Smooth muscle cell (in vitro differentiated cells): ENCODE measurements around the gene CLEC16A. TPM values are rescaled to one million over a fixed set of nuclear protein-coding genes. Genes with fewer than 3 reads are reported as not detected.

ENCODE experiments used
- DNase-seq: peaks from one replicate; lab custom pipeline; 2025; ENCODE audit not compliant: unreplicated experiment; lab: John Stamatoyannopoulos, UW
- H2AFZ ChIP-seq: fragments of 200-600 bp; sonication (generic); 2 replicates; pipeline ENCODE4 v1.6.0; 2016; ENCODE audit warnings: antibody characterized with exemption, low read depth, mild to moderate bottlenecking
- H3F3A ChIP-seq: fragments of 200-600 bp; sonication (generic); 2 replicates; pipeline ENCODE4 v1.6.0; 2017; ENCODE audit warnings: antibody characterized with exemption, low read depth
- H3K27ac ChIP-seq: fragments of 200-600 bp; sonication (generic); 2 replicates; pipeline ENCODE4 v1.5.1; 2016; ENCODE audit warnings: low read depth, mild to moderate bottlenecking
- H3K27me3 ChIP-seq: fragments of 200-600 bp; sonication (generic); 2 replicates; pipeline ENCODE4 v1.6.1; 2016; ENCODE audit warnings: low read depth, mild to moderate bottlenecking
- H3K36me3 ChIP-seq: fragments of 200-600 bp; sonication (generic); 2 replicates; pipeline ENCODE4 v1.5.1; 2016; ENCODE audit warnings: low read depth
- H3K4me1 ChIP-seq: fragments of 200-600 bp; sonication (generic); 2 replicates; pipeline ENCODE4 v1.5.1; 2016; ENCODE audit warnings: low read depth
- H3K4me2 ChIP-seq: fragments of 200-600 bp; sonication (generic); 2 replicates; pipeline ENCODE4 v1.6.0; 2016; ENCODE audit warnings: mild to moderate bottlenecking
- H3K4me3 ChIP-seq: fragments of 200-600 bp; sonication (generic); 2 replicates; pipeline ENCODE4 v1.5.1; 2016; ENCODE audit warnings: mild to moderate bottlenecking
- H3K79me2 ChIP-seq: fragments of 200-600 bp; sonication (generic); 2 replicates; pipeline ENCODE4 v1.6.0; 2016; ENCODE audit warnings: low read depth, mild to moderate bottlenecking
- H3K9ac ChIP-seq: fragments of 200-600 bp; sonication (generic); 2 replicates; pipeline ENCODE4 v1.6.0; 2016; ENCODE audit warnings: low read depth
- H3K9me3 ChIP-seq: fragments of 200-600 bp; sonication (generic); replicated peaks from 2 replicates; pipeline ENCODE4 v1.5.1; 2016; ENCODE audit warnings: low read depth
- H4K20me1 ChIP-seq: fragments of 200-600 bp; sonication (generic); 2 replicates; pipeline ENCODE4 v1.6.0; 2016; ENCODE audit warnings: low read depth
- WGBS: methylation state at CpG from one replicate; pipeline ENCODE4 v1.1.7; 2016; ENCODE audit warnings: low lambda C conversion rate; 5-methylcytosine and 5-hydroxymethylcytosine counted together
- polyA plus RNA-seq: library from polyadenylated mRNA; unstranded; fragments of >200 nt; fragmentation: Nextera tagmentation; extraction: Ambion mirVana; gene quantifications from 2 replicates; pipeline ENCODE4 v1.2.1, GENCODE V29; 2016
- total RNA-seq: library from RNA; depleted of rRNA; stranded (reverse); fragments of >200 nt; gene quantifications from 2 replicates; pipeline ENCODE4 v1.2.3, GENCODE V29; 2014
- TF ChIP-seq, protein P1 (sequence below): fragments of 200-600 bp; sonication (generic); IDR thresholded peaks from 2 replicates; pipeline ENCODE4 v1.5.1; 2017; ENCODE audit warnings: borderline replicate concordance, mild to moderate bottlenecking, antibody characterized with exemption; ENCODE audit not compliant: insufficient read depth, poor library complexity, severe bottlenecking

CLEC16A gene
- total and polyA plus RNA-seq, 2 experiments from 2014 or later: 12.6 to 16.2 TPM

DNA sequence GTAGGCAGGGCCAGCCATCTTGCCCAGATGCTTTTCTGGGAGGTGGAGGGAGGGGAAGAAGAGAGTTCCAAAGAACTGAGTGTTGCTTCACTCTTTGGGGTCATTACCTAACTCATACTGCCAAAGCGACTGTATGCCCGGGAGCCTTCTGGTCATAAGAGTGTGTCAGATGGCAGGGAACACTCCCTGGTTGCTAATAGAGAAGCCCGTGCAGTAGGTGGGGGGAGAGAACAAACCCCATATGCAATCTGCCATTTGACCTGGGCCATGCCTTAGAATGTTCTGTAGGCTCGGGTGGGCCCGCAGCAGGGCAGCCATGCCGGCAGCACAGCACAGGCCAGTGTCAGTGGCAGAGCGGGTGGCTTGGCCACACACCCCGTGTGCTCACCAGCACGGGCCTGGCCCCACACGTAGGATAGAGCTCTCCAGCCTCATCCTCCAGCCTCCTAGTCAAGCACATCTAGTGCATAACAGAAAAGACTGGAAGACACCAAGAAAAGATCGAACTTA is 191.2 kb downstream of the CLEC16A start:
- Histone ChIP-seq H3K36me3 (no peaks in the 10 kb centered on the region), H3K9ac (no peak overlapping the region), H2AFZ (no peak overlapping the region), H4K20me1 (peaks cover 29% of the 10 kb centered on the region), H3K4me1 (peaks cover 17% of the 10 kb centered on the region), H3K27me3 (no peaks in the 10 kb centered on the region), H3K4me2 (no peak overlapping the region), H3K9me3 (no peaks in the 10 kb centered on the region), H3K79me2 (no peaks in the 10 kb centered on the region), H3F3A (peaks cover 3% of the 10 kb centered on the region), H3K27ac (no peak overlapping the region), H3K4me3 (no peak overlapping the region)
- TF ChIP-seq, protein P1, sequence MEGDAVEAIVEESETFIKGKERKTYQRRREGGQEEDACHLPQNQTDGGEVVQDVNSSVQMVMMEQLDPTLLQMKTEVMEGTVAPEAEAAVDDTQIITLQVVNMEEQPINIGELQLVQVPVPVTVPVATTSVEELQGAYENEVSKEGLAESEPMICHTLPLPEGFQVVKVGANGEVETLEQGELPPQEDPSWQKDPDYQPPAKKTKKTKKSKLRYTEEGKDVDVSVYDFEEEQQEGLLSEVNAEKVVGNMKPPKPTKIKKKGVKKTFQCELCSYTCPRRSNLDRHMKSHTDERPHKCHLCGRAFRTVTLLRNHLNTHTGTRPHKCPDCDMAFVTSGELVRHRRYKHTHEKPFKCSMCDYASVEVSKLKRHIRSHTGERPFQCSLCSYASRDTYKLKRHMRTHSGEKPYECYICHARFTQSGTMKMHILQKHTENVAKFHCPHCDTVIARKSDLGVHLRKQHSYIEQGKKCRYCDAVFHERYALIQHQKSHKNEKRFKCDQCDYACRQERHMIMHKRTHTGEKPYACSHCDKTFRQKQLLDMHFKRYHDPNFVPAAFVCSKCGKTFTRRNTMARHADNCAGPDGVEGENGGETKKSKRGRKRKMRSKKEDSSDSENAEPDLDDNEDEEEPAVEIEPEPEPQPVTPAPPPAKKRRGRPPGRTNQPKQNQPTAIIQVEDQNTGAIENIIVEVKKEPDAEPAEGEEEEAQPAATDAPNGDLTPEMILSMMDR: no peak
- 85% methylated on average over 11 of the region's 11 CpGs for WGBS
- no peak for DNase-seq

DNA sequence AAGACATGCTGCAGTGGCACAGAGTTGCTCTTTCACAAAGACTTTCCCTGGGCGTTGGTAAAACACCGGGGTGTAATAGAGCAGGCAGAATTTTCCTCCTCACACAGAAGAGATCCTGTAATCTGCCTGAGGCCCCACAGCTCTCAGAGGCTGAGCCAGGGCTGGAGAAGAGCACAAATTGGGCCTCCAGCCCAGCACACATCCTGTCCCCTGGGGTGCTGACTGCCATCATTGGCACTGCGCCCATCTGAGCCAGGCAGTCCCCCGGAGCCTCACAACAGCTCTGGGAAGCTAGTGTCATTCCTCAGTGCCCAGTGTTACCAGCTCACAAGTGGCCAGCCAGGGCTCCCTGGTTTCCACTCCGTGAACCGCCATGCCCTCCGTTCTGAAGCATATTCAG is 192.2 kb downstream of the CLEC16A start:
- H2AFZ ChIP-seq: no peak overlapping the region
- H3K4me1 ChIP-seq: peaks cover 17% of the 10 kb centered on the region
- no peaks in the 10 kb centered on the region for H3K9me3 ChIP-seq
- peaks cover 29% of the 10 kb centered on the region for H4K20me1 ChIP-seq
- H3K79me2 ChIP-seq: no peaks in the 10 kb centered on the region
- no peak overlapping the region for H3K9ac ChIP-seq
- H3F3A ChIP-seq: peaks cover 3% of the 10 kb centered on the region
- no peaks in the 10 kb centered on the region for H3K27me3 ChIP-seq
- no peak overlapping the region for H3K27ac ChIP-seq
- H3K4me3 ChIP-seq: no peak overlapping the region
- peak overlapping the region; percentile 18 for H3K4me2 ChIP-seq
- TF ChIP-seq, protein P1: no peak
- WGBS: 64% methylated on average over 7 of the region's 7 CpGs
- no peak for DNase-seq
- no peaks in the 10 kb centered on the region for H3K36me3 ChIP-seq

DNA sequence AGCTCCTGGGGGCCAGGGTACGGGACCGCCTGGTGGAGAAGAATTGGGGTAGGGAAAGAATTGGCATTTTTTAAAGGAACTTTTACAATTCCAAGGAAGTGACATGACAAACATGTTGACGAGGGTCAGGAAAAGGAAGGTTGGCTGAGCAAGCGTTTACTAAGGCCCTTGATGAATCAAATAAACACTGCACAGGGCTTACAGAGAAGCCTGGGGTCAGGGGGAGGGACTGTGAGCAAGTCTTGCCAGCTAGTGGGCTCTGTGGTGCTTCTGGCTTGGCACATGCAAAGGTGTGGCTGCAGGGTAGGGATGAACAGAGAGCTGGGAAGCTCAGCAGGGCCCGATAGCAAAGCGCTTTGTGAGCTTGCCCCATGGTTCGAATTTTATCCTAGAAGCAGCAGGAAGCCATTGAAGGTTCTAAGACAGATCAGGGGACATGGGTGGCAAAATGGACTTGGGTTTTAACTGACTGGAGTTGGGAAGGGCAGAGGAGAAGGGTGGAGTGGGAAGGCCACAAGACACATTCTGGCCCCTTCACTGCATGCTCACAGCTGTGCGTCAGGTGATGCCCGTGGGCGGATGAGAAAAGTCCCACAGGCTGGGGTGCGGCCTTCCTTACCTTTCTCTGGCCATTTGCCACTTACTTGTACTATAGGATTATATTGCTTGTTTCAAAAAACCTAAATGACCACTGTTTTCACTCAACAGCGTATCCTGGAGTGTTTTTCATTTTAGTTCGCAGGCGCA is 193.8 kb downstream of the CLEC16A start:
- H3K79me2 ChIP-seq: no peaks in the 10 kb centered on the region
- no peak overlapping the region for H2AFZ ChIP-seq
- no peak for DNase-seq
- no peak overlapping the region for H3K4me3 ChIP-seq
- no peak overlapping the region for H3K9ac ChIP-seq
- H3K27ac ChIP-seq: no peak overlapping the region
- H3K27me3 ChIP-seq: no peaks in the 10 kb centered on the region
- H3K9me3 ChIP-seq: no peaks in the 10 kb centered on the region
- TF ChIP-seq, protein P1: no peak
- 85% methylated on average over 14 of the region's 14 CpGs for WGBS
- peaks cover 20% of the 10 kb centered on the region for H4K20me1 ChIP-seq
- H3K36me3 ChIP-seq: no peaks in the 10 kb centered on the region
- H3K4me2 ChIP-seq: no peak overlapping the region
- peaks cover 17% of the 10 kb centered on the region for H3K4me1 ChIP-seq
- peaks cover 3% of the 10 kb centered on the region for H3F3A ChIP-seq
